Loucy (cell line): ENCODE data around the gene ABLIM2.

Experiments
- CTCF ChIP-seq: fragments of 200-600 bp; sonication (generic); conservative IDR thresholded peaks from 2 replicates; pipeline ENCODE4 v1.5.1; 2014; ENCODE audit warnings: mild to moderate bottlenecking, antibody characterized with exemption, low read length
- EZH2phosphoT487 ChIP-seq: fragments of 200-600 bp; IDR thresholded peaks from 2 replicates; pipeline ENCODE4 v1.6.1; 2018; ENCODE audit warnings: antibody characterized with exemption, mild to moderate bottlenecking, moderate library complexity, borderline replicate concordance

GRCh38 chr4:8038083-8038482 lies 120.5 kb downstream of the ABLIM2 start:
- no peak for TF ChIP-seq CTCF
- no peak for TF ChIP-seq EZH2phosphoT487
